ENCODE measurements around the gene GRM2.

DNA sequence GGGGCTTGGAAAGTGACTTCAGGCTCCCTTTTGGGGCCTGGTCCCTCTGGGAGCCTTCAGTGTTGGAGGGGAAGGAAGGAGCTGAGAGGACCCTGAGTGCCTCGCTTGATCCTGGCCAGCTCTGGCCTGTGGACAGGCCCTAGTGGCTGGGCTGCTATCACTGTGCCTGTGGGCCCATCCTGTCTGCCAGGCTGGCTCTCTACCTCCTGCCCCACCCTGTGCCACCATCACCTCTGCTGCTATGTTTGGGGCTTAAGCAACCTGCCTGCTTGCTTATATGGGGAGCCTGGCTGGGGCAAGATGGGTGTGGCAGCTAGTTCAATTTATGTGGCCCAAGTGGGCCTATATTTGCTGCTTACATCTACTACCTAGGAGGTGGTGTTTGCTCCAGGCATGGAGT, 28.7 kb upstream of the GRM2 start:
- TF ChIP-seq TAF1 (IDR thresholded peaks at IDR 0.05; ENCODE audit: borderline replicate concordance, insufficient read depth, low read length) (no peak), POLR2AphosphoS5 (IDR thresholded peaks at IDR 0.05; ENCODE audit: low read depth, low read length) (no peak), SIN3A (IDR thresholded peaks at IDR 0.05; ENCODE audit: borderline replicate concordance, insufficient read depth, low read length) (no peak)
- TF ChIP-seq, protein P1, sequence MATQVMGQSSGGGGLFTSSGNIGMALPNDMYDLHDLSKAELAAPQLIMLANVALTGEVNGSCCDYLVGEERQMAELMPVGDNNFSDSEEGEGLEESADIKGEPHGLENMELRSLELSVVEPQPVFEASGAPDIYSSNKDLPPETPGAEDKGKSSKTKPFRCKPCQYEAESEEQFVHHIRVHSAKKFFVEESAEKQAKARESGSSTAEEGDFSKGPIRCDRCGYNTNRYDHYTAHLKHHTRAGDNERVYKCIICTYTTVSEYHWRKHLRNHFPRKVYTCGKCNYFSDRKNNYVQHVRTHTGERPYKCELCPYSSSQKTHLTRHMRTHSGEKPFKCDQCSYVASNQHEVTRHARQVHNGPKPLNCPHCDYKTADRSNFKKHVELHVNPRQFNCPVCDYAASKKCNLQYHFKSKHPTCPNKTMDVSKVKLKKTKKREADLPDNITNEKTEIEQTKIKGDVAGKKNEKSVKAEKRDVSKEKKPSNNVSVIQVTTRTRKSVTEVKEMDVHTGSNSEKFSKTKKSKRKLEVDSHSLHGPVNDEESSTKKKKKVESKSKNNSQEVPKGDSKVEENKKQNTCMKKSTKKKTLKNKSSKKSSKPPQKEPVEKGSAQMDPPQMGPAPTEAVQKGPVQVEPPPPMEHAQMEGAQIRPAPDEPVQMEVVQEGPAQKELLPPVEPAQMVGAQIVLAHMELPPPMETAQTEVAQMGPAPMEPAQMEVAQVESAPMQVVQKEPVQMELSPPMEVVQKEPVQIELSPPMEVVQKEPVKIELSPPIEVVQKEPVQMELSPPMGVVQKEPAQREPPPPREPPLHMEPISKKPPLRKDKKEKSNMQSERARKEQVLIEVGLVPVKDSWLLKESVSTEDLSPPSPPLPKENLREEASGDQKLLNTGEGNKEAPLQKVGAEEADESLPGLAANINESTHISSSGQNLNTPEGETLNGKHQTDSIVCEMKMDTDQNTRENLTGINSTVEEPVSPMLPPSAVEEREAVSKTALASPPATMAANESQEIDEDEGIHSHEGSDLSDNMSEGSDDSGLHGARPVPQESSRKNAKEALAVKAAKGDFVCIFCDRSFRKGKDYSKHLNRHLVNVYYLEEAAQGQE (IDR thresholded peaks at IDR 0.05; ENCODE audit: insufficient read depth in 1 of 2, low read depth in 2 of 2, low read length in 2 of 2): no peak

Data from PFSK-1 (cell line).